ENCODE results near the gene MYH10. TPM values are rescaled to one million over a fixed set of nuclear protein-coding genes. Genes with fewer than 3 reads are reported as not detected.

The MYH10 gene
- total RNA-seq, 1 experiment from 2014 or later: 1.6 TPM

DNA sequence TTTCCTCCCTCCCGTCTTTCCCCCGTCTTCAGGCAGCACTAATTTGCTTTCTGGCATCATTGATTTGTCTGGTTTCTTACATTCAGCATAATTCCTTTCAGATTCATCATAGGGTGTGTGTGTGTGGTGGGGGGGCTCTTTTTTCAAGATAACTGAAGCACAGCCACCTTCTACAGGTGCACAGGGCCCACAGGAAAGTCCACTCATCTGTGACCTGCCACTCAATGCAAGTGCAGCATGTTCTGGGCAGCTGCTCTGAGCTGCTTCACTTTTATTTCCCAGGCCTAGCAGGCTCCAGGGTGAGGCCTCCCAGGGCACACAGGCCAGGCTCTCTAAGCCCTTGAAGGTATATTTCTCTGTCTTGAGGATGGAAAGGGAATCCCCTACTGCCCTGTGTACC is 35.2 kb upstream of the MYH10 start:
- TF ChIP-seq CTCF (conservative IDR thresholded peaks at IDR 0.05) (no peak), EZH2 (IDR thresholded peaks at IDR 0.05; ENCODE audit: low read depth) (no peak)
- no TSS peak for BruUV-seq (replicated peaks)
- ChIA-PET CTCF (no interaction called here), POLR2A (ENCODE audit: unreplicated experiment) (no interaction called here)
- no peaks in the 10 kb centered on the region for H4K20me1 ChIP-seq (ENCODE audit: insufficient read depth)
- no peaks in the 10 kb centered on the region for H3K9me2 ChIP-seq (ENCODE audit: insufficient read depth)
- no peaks in the 10 kb centered on the region for H3K4me1 ChIP-seq (replicated peaks; ENCODE audit: insufficient read depth)
- no peaks in the 10 kb centered on the region for H3F3A ChIP-seq (ENCODE audit: insufficient read depth, low read depth)
- intact Hi-C loops (cut with micrococcal nuclease; ENCODE audit: unreplicated experiment): no loop called here
- H3K36me3 ChIP-seq (ENCODE audit: low read depth): no peaks in the 10 kb centered on the region
- no peak overlapping the region for H2AFZ ChIP-seq
- H3K4me3 ChIP-seq: no peak overlapping the region
- H3K79me2 ChIP-seq (ENCODE audit: low read depth): no peaks in the 10 kb centered on the region
- no peak overlapping the region for H3K4me2 ChIP-seq
- no peaks in the 10 kb centered on the region for H3K9me3 ChIP-seq (ENCODE audit: insufficient read depth, low read depth)
- no peak for DNase-seq
- H3K27ac ChIP-seq: no peak overlapping the region
- peaks cover 25% of the 10 kb centered on the region; the same call in 1 of the 2 replicates for H3K27me3 ChIP-seq (ENCODE audit: insufficient read depth, low read depth)

- BruUV-seq (replicated peaks): no TSS peak
- no peaks in the 10 kb centered on the region for H4K20me1 ChIP-seq (ENCODE audit: insufficient read depth)
- ChIA-PET CTCF (no interaction called here), POLR2A (ENCODE audit: unreplicated experiment) (no interaction called here)
- no peaks in the 10 kb centered on the region for H3K9me3 ChIP-seq (ENCODE audit: insufficient read depth, low read depth)
- H3K9me2 ChIP-seq (ENCODE audit: insufficient read depth): no peaks in the 10 kb centered on the region
- H3K4me2 ChIP-seq: no peak overlapping the region
- no peaks in the 10 kb centered on the region for H3K36me3 ChIP-seq (ENCODE audit: low read depth)
- TF ChIP-seq EZH2 (IDR thresholded peaks at IDR 0.05; ENCODE audit: low read depth) (no peak), CTCF (conservative IDR thresholded peaks at IDR 0.05) (no peak)
- intact Hi-C loops (cut with micrococcal nuclease; ENCODE audit: unreplicated experiment): no loop called here
- H3K27me3 ChIP-seq (ENCODE audit: insufficient read depth, low read depth): peaks cover 15% of the 10 kb centered on the region; the same call in 1 of the 2 replicates
- DNase-seq: no peak
- no peak overlapping the region for H3K4me3 ChIP-seq
- no peak overlapping the region for H2AFZ ChIP-seq
- H3K27ac ChIP-seq: no peak overlapping the region
- no peaks in the 10 kb centered on the region for H3K4me1 ChIP-seq (replicated peaks; ENCODE audit: insufficient read depth)
- no peaks in the 10 kb centered on the region for H3K79me2 ChIP-seq (ENCODE audit: low read depth)
- no peaks in the 10 kb centered on the region for H3F3A ChIP-seq (ENCODE audit: insufficient read depth, low read depth)
Measured at GRCh38 chr17:8664456-8665126, 34.1 kb upstream of the MYH10 start.

DNA sequence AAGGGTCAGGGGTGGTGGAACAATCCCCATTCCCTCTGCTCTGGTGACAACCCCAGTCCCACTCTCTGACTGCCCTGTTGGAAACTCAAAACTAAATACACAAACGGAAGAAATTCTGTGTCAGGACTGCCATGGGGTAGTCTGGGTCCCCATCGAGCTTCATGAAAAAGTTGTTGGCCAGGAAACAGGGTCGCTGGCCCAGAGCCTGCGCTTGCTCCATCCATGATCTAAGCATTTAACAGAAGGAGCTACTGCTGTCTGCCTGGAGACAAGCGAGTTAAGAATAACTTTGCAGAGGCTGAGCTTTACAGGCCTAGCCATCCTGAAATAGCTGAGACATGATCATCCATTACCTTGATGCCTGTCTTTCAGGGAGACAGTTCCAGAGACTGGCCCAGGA is 32.4 kb upstream of the MYH10 start:
- Histone ChIP-seq H3K27me3 (ENCODE audit: insufficient read depth, low read depth) (peaks cover 5% of the 10 kb centered on the region; the same call in 1 of the 2 replicates), H3K4me1 (replicated peaks; ENCODE audit: insufficient read depth) (no peaks in the 10 kb centered on the region), H3K27ac (no peak overlapping the region), H3K4me2 (no peak overlapping the region), H2AFZ (no peak overlapping the region), H3K4me3 (no peak overlapping the region), H3F3A (ENCODE audit: insufficient read depth, low read depth) (no peaks in the 10 kb centered on the region), H3K36me3 (ENCODE audit: low read depth) (no peaks in the 10 kb centered on the region), H3K79me2 (ENCODE audit: low read depth) (no peaks in the 10 kb centered on the region), H3K9me2 (ENCODE audit: insufficient read depth) (no peaks in the 10 kb centered on the region), H3K9me3 (ENCODE audit: insufficient read depth, low read depth) (no peaks in the 10 kb centered on the region), H4K20me1 (ENCODE audit: insufficient read depth) (no peaks in the 10 kb centered on the region)
- ChIA-PET POLR2A (ENCODE audit: unreplicated experiment) (no interaction called here), CTCF (no interaction called here)
- TF ChIP-seq EZH2 (IDR thresholded peaks at IDR 0.05; ENCODE audit: low read depth): no peak
- no peak for TF ChIP-seq CTCF (conservative IDR thresholded peaks at IDR 0.05)
- no TSS peak for BruUV-seq (replicated peaks)
- no peak for DNase-seq
- intact Hi-C loops (cut with micrococcal nuclease; ENCODE audit: unreplicated experiment): no loop called here

Measured in PC-9 (cell line).